Measurements from ENCODE around the gene NSG2.

NSG2 gene

GRCh38 chr5:174046558-174046957 is 1.1 kb downstream of the NSG2 start:
- DNase-seq (ENCODE audit: extremely low read depth, low read depth), result no peak
- no peak for TF ChIP-seq CTCF (IDR thresholded peaks at IDR 0.05; ENCODE audit: low read depth, low read length, missing control alignments)

GRCh38 chr5:174047472-174048099 is 2.1 kb downstream of the NSG2 start:
- H3K4me3 ChIP-seq (replicated peaks; ENCODE audit: low read depth, low read length), result no peak overlapping the region
- no peak for TF ChIP-seq CTCF (IDR thresholded peaks at IDR 0.05; ENCODE audit: low read depth, low read length, missing control alignments)
- no peak for DNase-seq (ENCODE audit: extremely low read depth, low read depth)

More at GRCh38 chr5:174046558-174046957, 1.1 kb downstream of the NSG2 start:
- H3K4me3 ChIP-seq (replicated peaks; ENCODE audit: low read depth, low read length), result no peak overlapping the region

GRCh38 chr5:174052636-174053035 is 7.1 kb downstream of the NSG2 start:
- no peak for DNase-seq (ENCODE audit: extremely low read depth, low read depth)
- no peak for TF ChIP-seq CTCF (IDR thresholded peaks at IDR 0.05; ENCODE audit: low read depth, low read length, missing control alignments)
- no peak overlapping the region for H3K4me3 ChIP-seq (replicated peaks; ENCODE audit: low read depth, low read length)

GRCh38 chr5:174053905-174054304 is 8.4 kb downstream of the NSG2 start:
- H3K4me3 ChIP-seq (replicated peaks; ENCODE audit: low read depth, low read length), result no peak overlapping the region
- TF ChIP-seq CTCF (IDR thresholded peaks at IDR 0.05; ENCODE audit: low read depth, low read length, missing control alignments), result no peak
- no peak for DNase-seq (ENCODE audit: extremely low read depth, low read depth)

- peak; percentile 9 for TF ChIP-seq CTCF (IDR thresholded peaks at IDR 0.05; ENCODE audit: low read depth, low read length, missing control alignments)
- DNase-seq (ENCODE audit: extremely low read depth, low read depth), result no peak
- H3K4me3 ChIP-seq (replicated peaks; ENCODE audit: low read depth, low read length), result no peak overlapping the region
Observed at GRCh38 chr5:174056064-174056847, 10.8 kb downstream of the NSG2 start.

- no peak overlapping the region for H3K4me3 ChIP-seq (replicated peaks; ENCODE audit: low read depth, low read length)
Observed at GRCh38 chr5:174057206-174057605, 11.7 kb downstream of the NSG2 start.

More at GRCh38 chr5:174057206-174057605, 11.7 kb downstream of the NSG2 start:
- DNase-seq (ENCODE audit: extremely low read depth, low read depth), result no peak
- TF ChIP-seq CTCF (IDR thresholded peaks at IDR 0.05; ENCODE audit: low read depth, low read length, missing control alignments), result no peak
